ENCODE measurements around the gene CDKN2A.

DNA sequence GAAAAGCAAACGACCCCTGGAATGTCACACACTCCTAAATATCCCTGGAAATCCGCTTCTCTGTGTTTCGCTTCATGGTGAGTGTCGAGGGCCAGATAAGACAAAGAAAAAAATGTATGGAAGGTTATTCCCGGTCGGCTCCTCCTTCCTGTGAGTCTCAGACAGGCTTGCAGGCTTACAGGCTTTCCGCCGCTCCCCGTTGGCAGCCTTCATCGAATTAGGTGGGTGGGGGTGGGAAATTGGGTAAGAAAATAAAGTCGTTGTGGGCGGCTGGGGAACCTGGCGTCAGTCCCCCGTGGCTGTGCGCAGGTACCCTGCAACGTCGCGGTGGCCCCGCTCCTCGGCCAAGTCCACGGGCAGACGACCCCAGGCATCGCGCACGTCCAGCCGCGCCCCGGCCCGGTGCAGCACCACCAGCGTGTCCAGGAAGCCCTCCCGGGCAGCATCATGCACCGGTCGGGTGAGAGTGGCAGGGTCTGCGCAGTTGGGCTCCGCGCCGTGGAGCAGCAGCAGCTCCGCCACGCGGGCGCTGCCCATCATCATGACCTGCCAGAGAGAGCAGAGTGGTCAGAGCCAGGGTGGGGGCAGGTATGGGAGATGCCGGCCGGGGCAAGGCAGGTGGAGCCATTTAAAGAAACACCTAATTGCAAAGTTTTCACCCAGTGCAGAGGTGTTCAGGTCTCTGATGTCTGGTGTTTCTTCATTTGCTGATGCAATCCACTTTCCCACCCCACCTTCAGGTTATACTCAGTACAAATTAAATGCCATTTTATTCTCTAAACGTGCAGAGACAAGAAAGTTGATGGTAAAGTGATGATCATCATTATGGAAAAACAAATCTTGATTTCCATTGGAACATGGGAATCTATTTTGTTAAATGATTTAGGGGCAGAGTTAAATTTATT is 11.8 kb upstream of the CDKN2A start:
- TF ChIP-seq, protein P1, sequence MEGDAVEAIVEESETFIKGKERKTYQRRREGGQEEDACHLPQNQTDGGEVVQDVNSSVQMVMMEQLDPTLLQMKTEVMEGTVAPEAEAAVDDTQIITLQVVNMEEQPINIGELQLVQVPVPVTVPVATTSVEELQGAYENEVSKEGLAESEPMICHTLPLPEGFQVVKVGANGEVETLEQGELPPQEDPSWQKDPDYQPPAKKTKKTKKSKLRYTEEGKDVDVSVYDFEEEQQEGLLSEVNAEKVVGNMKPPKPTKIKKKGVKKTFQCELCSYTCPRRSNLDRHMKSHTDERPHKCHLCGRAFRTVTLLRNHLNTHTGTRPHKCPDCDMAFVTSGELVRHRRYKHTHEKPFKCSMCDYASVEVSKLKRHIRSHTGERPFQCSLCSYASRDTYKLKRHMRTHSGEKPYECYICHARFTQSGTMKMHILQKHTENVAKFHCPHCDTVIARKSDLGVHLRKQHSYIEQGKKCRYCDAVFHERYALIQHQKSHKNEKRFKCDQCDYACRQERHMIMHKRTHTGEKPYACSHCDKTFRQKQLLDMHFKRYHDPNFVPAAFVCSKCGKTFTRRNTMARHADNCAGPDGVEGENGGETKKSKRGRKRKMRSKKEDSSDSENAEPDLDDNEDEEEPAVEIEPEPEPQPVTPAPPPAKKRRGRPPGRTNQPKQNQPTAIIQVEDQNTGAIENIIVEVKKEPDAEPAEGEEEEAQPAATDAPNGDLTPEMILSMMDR (IDR thresholded peaks at IDR 0.05), result no peak
- TF ChIP-seq POLR2A (IDR thresholded peaks at IDR 0.05), result no peak
